GM20000 (cell line): Measurements from ENCODE around the gene RASL10B.
"Not testable (repeated sequence)": the region's sequence is repeated elsewhere in the genome, so short reads cannot be mapped to it uniquely, and the experiment has no call there.

Experiments
- DNase-seq: peaks from one replicate; pipeline ENCODE4 v3.0.0; 2012; ENCODE audit warnings: low spot score
- TF ChIP-seq, protein P1 (sequence below): IDR thresholded peaks from 2 replicates; pipeline ENCODE4 v1.5.1; 2012; ENCODE audit warnings: mild to moderate bottlenecking, control low read depth; ENCODE audit errors: extremely low read depth, missing control alignments

The RASL10B gene

DNA sequence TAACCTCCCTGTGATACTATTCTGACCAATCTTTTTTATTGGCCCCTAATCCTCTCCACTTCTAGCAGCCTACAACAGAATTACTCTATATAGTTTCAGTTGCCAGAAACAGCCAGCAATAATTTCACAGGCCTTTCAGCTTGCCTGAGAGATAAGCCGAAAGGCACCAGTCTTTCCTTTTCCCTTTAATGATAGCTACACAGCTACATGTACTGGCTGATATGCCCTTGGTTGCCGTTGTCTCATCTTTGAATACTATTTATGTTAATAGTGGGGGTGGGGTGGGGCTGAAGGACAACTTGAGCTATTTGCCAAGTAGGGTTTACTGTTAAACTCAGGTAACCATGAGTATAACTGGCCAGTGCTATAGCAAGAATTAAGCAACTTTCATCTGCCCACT, 35.8 kb upstream of the RASL10B start:
- no peak for DNase-seq
- TF ChIP-seq, protein P1, sequence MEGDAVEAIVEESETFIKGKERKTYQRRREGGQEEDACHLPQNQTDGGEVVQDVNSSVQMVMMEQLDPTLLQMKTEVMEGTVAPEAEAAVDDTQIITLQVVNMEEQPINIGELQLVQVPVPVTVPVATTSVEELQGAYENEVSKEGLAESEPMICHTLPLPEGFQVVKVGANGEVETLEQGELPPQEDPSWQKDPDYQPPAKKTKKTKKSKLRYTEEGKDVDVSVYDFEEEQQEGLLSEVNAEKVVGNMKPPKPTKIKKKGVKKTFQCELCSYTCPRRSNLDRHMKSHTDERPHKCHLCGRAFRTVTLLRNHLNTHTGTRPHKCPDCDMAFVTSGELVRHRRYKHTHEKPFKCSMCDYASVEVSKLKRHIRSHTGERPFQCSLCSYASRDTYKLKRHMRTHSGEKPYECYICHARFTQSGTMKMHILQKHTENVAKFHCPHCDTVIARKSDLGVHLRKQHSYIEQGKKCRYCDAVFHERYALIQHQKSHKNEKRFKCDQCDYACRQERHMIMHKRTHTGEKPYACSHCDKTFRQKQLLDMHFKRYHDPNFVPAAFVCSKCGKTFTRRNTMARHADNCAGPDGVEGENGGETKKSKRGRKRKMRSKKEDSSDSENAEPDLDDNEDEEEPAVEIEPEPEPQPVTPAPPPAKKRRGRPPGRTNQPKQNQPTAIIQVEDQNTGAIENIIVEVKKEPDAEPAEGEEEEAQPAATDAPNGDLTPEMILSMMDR = no peak

DNA sequence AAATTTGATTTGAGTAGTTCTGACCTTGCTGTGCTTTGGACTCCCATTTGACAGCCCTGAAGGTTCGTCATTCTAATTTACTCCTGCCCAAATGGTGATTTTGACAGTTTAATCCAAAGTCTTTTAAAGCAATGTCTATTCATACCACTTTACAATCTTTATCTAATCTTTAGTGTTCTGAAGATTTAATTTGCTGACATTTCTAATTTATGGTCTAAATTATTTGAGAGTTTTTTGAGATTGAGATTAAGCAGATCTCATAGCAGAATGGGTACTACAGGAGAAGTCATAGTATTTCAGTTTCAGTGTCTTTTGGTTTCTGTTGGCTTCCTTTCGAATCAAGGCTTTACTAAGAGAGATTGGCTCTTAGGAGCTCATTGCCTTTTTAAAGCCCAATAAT, 32.6 kb upstream of the RASL10B start:
- TF ChIP-seq, protein P1 = no peak
- no peak for DNase-seq

DNA sequence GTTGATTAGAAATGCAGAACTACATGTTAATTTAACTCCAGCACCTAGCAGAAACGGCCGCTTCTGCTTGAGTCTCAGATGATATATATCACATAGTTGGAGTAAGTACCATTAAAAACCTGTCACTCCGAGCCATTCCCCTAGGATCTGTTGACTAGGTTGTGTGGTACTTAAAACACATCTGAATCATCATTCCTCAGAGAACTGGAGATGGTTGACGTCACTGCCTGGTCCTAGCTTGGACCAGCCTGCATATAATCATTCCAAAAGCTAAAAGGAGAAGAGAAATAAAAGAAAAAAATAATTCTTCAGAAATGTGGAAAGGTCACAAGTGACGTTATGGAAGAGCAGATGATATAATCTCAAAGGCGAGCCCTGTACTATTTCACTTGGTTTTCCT, 31.3 kb upstream of the RASL10B start:
- TF ChIP-seq, protein P1 = no peak
- DNase-seq = no peak

DNA sequence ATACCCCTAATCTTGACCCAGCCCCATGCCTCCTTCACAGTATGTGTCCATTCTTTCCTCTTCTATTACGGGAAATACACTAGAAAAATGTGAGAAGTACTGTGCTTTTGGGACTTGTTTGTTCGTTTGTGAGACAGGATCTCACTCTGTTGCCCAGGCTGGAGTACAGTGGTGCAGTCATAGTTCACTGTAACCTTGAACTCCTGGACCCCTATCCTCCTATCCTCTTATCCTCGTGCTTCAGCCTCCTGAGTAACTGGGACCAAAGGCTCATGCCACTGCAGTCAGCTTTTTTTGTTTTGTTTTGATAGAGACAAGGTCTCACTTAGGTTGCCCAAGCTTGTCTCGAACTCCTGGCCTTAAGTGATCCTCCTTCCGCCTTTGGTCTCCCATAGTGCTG, 29.9 kb upstream of the RASL10B start:
- DNase-seq = no peak
- TF ChIP-seq, protein P1 = no peak

DNA sequence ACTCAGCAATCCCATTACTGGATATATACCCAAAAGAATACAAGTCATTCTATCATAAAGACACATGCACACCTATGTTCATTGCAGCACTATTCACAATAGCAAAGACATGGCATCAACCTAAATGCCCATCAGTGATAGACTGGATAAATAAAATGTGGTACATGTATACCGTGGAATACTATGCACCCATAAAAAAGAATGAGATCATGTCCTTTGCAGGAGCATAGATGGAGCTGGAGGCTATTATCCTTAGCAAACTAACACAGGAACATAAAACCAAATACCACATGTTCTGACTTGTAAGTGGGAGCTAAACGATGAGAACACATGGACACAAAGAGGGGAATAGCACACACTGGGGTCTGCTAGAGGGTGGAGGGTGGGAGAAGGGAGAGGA, 28.1 kb upstream of the RASL10B start:
- not testable (repeated sequence) for DNase-seq

DNA sequence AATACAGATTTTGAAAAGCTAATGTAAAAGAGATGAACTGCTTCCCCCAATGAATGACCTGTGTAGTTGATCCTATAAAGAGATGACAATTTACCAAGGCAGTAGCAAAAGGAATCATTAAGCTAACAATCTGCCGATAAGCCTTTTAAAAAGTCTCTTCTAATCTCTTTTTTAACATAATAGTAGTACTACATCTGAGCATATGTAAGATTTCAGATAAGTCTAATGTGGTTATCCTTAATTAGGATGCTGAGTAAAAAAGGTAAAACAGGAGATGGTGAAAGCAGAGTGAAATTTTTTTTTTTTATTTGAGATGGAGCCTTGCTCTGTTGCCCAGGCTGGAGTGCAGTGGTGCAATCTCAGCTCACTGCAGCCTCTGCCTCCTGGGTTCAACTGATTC, 26.2 kb upstream of the RASL10B start:
- DNase-seq = no peak

DNA sequence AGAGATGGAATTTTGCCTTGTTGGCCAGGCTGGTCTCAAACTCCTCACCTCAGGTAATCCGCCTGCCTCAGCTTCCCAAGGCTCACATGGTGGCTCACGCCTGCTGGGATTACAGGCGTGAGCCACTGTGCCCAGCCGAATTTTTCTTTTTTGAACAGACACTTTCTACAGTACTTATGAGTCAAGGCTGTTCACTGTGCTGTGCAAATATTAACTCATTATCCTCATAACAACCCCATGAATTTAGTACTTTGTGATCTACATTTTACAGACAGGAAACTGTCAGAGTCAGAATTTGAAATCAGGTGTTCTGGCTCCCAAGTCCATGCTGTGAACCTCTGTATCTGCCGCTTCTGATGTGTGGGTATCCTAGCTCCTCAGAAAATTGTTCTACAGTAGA, 25.7 kb upstream of the RASL10B start:
- DNase-seq = no peak
- TF ChIP-seq, protein P1 = no peak

More for the DNA sequence above, 26.2 kb upstream of the RASL10B start:
- TF ChIP-seq, protein P1 = no peak

DNA sequence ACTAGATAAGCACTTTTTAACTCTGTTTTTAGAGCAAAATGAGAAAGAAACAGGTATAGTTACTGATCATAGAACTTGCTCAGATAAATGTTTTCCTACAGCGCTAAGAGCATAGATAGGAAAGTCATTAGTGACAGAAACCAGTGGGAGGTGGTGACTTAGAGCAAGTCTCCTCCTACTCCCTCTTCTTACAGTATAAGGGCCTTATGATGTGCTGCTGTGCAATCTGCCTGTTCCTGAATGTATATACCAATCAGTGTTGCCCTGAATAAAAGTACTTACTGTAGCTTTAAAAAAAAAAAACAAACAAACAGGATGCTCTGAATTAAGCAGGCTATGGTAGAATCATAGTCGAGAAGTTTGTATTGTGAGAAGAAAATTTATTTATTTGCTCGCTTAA, 23.3 kb upstream of the RASL10B start:
- TF ChIP-seq, protein P1 = no peak
- no peak for DNase-seq
